ENCODE results near the gene ABCC11.

DNA sequence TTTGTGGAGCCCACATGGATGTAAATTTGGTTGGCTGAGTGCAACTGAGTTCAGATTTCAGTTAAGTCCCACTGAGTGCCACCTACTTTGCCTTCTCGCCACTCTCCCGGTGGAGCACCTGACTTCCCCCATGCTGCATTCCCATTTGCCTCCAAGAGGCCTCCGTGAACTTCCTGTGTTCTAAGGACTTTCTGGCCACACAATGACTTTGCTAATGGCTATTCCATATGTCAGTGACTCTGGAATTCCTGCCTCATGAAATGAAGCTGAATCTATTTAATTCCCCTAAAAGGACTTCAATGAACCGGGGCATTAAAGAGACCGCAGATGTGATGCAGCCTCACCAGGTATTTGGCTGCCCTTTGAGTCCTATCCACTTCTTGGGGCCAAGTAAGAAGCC lies 121.5 kb downstream of the ABCC11 start:
- TF ChIP-seq CTCF (IDR thresholded peaks at IDR 0.05) (no peak), POLR2A (IDR thresholded peaks at IDR 0.05) (no peak)

Data from right lobe of liver (tissue), 4 donors.